ENCODE data around the gene DBH. TPM values are rescaled to one million over a fixed set of nuclear protein-coding genes. Genes with fewer than 3 reads are reported as not detected.

The DBH gene
- polyA plus RNA-seq, 1 experiment: not detected

GRCh38 chr9:133604214-133604613 lies 31.9 kb upstream of the DBH start:
- no peak for TF ChIP-seq CTCF (IDR thresholded peaks at IDR 0.05; ENCODE audit: insufficient read depth, low read depth, low read length)
- peaks cover 12% of the 10 kb centered on the region for H3K27me3 ChIP-seq (ENCODE audit: control insufficient read depth, insufficient read depth, low read length)
- CTCF ChIA-PET: no interaction called here
- DNase-seq (ENCODE audit: low read depth): no peak
- H3K4me3 ChIP-seq (ENCODE audit: low read depth, low read length): no peak overlapping the region
- POLR2A ChIA-PET: no interaction called here
- H3K36me3 ChIP-seq (ENCODE audit: control insufficient read depth, insufficient read depth, low read length): no peaks in the 10 kb centered on the region

GRCh38 chr9:133604856-133605255 lies 31.3 kb upstream of the DBH start:
- ChIA-PET CTCF (no interaction called here), POLR2A (no interaction called here)
- TF ChIP-seq CTCF (IDR thresholded peaks at IDR 0.05; ENCODE audit: insufficient read depth, low read depth, low read length): no peak
- Histone ChIP-seq H3K36me3 (ENCODE audit: control insufficient read depth, insufficient read depth, low read length) (no peaks in the 10 kb centered on the region), H3K27me3 (ENCODE audit: control insufficient read depth, insufficient read depth, low read length) (peaks cover 13% of the 10 kb centered on the region), H3K4me3 (ENCODE audit: low read depth, low read length) (no peak overlapping the region)
- DNase-seq (ENCODE audit: low read depth): no peak

- Histone ChIP-seq H3K27me3 (ENCODE audit: control insufficient read depth, insufficient read depth, low read length) (peaks cover 15% of the 10 kb centered on the region), H3K36me3 (ENCODE audit: control insufficient read depth, insufficient read depth, low read length) (no peaks in the 10 kb centered on the region), H3K4me3 (ENCODE audit: low read depth, low read length) (no peak overlapping the region)
- DNase-seq (ENCODE audit: low read depth): no peak
- no peak for TF ChIP-seq CTCF (IDR thresholded peaks at IDR 0.05; ENCODE audit: insufficient read depth, low read depth, low read length)
- ChIA-PET POLR2A (no interaction called here), CTCF (no interaction called here)
Measured at GRCh38 chr9:133605446-133605845, 30.7 kb upstream of the DBH start.

GRCh38 chr9:133605856-133606707 lies 30.1 kb upstream of the DBH start:
- TF ChIP-seq CTCF (IDR thresholded peaks at IDR 0.05; ENCODE audit: insufficient read depth, low read depth, low read length): no peak
- ChIA-PET CTCF (no interaction called here), POLR2A (no interaction called here)
- peaks cover 15% of the 10 kb centered on the region for H3K27me3 ChIP-seq (ENCODE audit: control insufficient read depth, insufficient read depth, low read length)
- DNase-seq (ENCODE audit: low read depth): no peak
- H3K4me3 ChIP-seq (ENCODE audit: low read depth, low read length): no peak overlapping the region
- no peaks in the 10 kb centered on the region for H3K36me3 ChIP-seq (ENCODE audit: control insufficient read depth, insufficient read depth, low read length)

DNA sequence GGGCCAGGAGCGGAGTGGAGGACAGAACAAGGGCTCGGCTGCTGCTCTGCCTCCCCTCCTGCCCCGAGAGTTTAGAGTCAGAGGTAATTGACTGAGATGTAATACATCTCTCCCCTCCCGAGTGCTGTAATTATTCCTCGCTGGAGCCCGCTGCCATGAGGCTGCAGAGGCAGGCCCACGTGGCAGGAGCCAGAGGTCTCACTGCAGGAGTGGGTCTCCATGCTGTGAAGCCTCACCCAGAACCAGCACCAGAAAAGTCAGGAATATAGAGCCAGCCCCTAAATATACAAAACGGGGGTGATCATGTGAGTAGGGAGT lies 29.5 kb upstream of the DBH start:
- ChIA-PET POLR2A (no interaction called here), CTCF (no interaction called here)
- no peak for DNase-seq (ENCODE audit: low read depth)
- Histone ChIP-seq H3K36me3 (ENCODE audit: control insufficient read depth, insufficient read depth, low read length) (no peaks in the 10 kb centered on the region), H3K4me3 (ENCODE audit: low read depth, low read length) (no peak overlapping the region), H3K27me3 (ENCODE audit: control insufficient read depth, insufficient read depth, low read length) (peaks cover 15% of the 10 kb centered on the region)
- no peak for TF ChIP-seq CTCF (IDR thresholded peaks at IDR 0.05; ENCODE audit: insufficient read depth, low read depth, low read length)
